Measurements from ENCODE around the gene PTPRD. TPM values are rescaled to one million over a fixed set of nuclear protein-coding genes. Genes with fewer than 3 reads are reported as not detected.

Gene PTPRD
- total RNA-seq, 1 experiment from 2014 or later = 1.8 TPM

DNA sequence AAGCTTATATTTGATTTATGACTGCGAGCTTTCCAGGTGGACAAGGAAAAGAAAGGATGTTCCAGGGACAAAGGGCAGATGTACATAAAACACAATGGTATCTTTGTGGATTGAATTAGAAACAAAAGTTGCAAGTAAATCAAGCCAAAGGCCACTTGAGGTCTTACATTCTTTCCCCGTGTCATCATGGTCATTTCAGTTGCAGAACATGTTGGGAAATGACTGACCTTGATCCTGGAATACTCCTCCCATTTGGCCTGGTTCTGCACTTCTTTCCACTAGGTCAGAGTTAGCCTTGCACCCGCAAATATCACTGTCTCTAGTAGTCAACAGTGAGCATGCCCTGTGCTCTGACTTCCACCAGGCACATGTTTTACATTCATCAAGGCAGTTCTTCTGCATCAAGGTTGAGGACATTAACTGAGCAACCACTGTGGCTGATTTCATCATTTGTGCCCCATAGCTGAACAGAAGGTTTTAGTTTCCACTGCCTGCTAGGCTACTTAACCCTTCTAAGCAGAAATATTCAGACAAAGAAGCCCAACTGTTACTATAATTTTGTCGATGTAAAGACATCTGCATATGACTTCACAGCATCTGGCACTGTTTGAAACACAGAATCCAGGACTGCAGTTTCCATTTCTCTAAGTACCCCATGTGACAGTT lies 1651.5 kb downstream of the PTPRD start:
- H3K4me1 Mint-ChIP-seq (ENCODE audit: low read depth, unreplicated experiment) = no peaks in the 10 kb centered on the region
- DNase-seq = no peak
- no TSS peak for BruUV-seq (replicated peaks)
- H3K27me3 Mint-ChIP-seq (ENCODE audit: unreplicated experiment) = no peaks in the 10 kb centered on the region
- intact Hi-C loops (cut with micrococcal nuclease; ENCODE audit: unreplicated experiment) = no loop called here
- TF ChIP-seq CTCF (IDR thresholded peaks at IDR 0.05; ENCODE audit: unreplicated experiment) = no peak
- CTCF ChIA-PET = no interaction called here
- H3K4me3 Mint-ChIP-seq (ENCODE audit: low read depth, unreplicated experiment) = no peak overlapping the region
- H3K27ac Mint-ChIP-seq (ENCODE audit: unreplicated experiment) = no peak overlapping the region
- no peaks in the 10 kb centered on the region for H3K36me3 Mint-ChIP-seq (ENCODE audit: insufficient read depth, unreplicated experiment)
- H3K9me3 Mint-ChIP-seq (ENCODE audit: low read depth, unreplicated experiment) = peaks cover 4% of the 10 kb centered on the region

DNA sequence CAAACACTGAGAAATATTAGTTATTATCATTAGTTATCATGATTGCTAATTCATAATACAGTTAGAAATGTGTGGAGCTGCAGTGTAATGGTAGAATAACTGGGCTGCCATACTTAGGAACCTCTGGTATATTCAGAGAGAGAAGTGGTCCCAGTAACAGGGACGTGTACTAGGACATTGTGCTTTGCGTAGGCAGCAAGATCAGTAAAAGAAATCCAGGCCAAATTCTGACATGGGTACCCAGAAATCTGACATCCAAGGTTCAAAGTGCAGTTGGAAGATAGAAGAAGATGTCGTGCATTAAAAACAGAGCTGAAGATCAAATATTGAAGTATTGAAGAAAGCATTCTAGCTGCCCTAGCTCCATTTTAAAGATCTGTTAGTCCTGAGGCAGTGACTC lies 1652.5 kb downstream of the PTPRD start:
- peaks cover 4% of the 10 kb centered on the region for H3K9me3 Mint-ChIP-seq (ENCODE audit: low read depth, unreplicated experiment)
- no peak for TF ChIP-seq CTCF (IDR thresholded peaks at IDR 0.05; ENCODE audit: unreplicated experiment)
- no peak overlapping the region for H3K4me3 Mint-ChIP-seq (ENCODE audit: low read depth, unreplicated experiment)
- no peak for DNase-seq
- intact Hi-C loops (cut with micrococcal nuclease; ENCODE audit: unreplicated experiment) = no loop called here
- no peaks in the 10 kb centered on the region for H3K36me3 Mint-ChIP-seq (ENCODE audit: insufficient read depth, unreplicated experiment)
- CTCF ChIA-PET = no interaction called here
- H3K27ac Mint-ChIP-seq (ENCODE audit: unreplicated experiment) = no peak overlapping the region
- BruUV-seq (replicated peaks) = no TSS peak
- no peaks in the 10 kb centered on the region for H3K4me1 Mint-ChIP-seq (ENCODE audit: low read depth, unreplicated experiment)
- no peaks in the 10 kb centered on the region for H3K27me3 Mint-ChIP-seq (ENCODE audit: unreplicated experiment)

DNA sequence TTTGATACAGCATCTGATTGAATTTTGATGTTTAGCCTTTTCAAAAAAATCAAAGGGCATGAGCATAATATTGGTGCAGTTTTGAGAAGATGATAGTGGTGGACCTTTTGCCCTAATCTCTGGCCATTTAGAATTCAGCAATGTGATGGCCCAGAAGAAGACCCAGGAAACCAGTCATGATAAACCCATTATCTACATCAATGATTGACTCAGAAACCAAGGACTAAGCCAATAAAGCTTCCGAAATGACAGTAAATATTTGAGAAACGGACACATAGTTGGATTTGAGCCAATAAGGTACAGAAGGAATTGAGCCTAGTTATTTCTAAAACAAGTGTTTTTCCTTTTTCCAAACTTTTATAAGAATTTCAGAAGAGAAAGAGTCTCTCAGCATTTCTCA lies 1654.4 kb downstream of the PTPRD start:
- Mint-ChIP-seq H3K27me3 (ENCODE audit: unreplicated experiment) (no peaks in the 10 kb centered on the region), H3K4me1 (ENCODE audit: low read depth, unreplicated experiment) (no peaks in the 10 kb centered on the region), H3K9me3 (ENCODE audit: low read depth, unreplicated experiment) (peaks cover 4% of the 10 kb centered on the region), H3K27ac (ENCODE audit: unreplicated experiment) (no peak overlapping the region), H3K36me3 (ENCODE audit: insufficient read depth, unreplicated experiment) (no peaks in the 10 kb centered on the region), H3K4me3 (ENCODE audit: low read depth, unreplicated experiment) (no peak overlapping the region)
- no peak for TF ChIP-seq CTCF (IDR thresholded peaks at IDR 0.05; ENCODE audit: unreplicated experiment)
- BruUV-seq (replicated peaks) = no TSS peak
- CTCF ChIA-PET = no interaction called here
- intact Hi-C loops (cut with micrococcal nuclease; ENCODE audit: unreplicated experiment) = no loop called here
- no peak for DNase-seq

DNA sequence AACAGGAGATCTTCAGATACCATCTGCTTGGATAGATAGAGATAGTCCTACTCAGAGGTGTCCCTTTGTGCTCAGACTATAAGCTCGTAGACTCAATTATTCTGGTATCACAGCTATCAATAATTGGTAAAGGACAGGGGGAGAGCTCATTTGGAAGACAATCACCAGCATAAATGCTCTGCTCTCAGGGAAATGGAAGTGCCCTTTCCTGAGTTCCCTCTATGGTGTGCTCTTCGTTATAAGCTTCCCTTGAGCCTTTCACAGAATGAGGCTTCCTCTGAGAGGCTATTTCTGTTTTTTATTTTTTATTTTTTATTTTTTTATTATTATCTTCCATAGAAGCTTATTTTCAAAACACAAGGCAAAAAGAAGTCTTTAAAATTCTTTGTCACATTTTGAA lies 1657.5 kb downstream of the PTPRD start:
- BruUV-seq (replicated peaks) = no TSS peak
- H3K4me1 Mint-ChIP-seq (ENCODE audit: low read depth, unreplicated experiment) = no peaks in the 10 kb centered on the region
- DNase-seq = no peak
- no peak for TF ChIP-seq CTCF (IDR thresholded peaks at IDR 0.05; ENCODE audit: unreplicated experiment)
- intact Hi-C loops (cut with micrococcal nuclease; ENCODE audit: unreplicated experiment) = no loop called here
- no peak overlapping the region for H3K4me3 Mint-ChIP-seq (ENCODE audit: low read depth, unreplicated experiment)
- peaks cover 7% of the 10 kb centered on the region for H3K9me3 Mint-ChIP-seq (ENCODE audit: low read depth, unreplicated experiment)
- CTCF ChIA-PET = no interaction called here
- no peak overlapping the region for H3K27ac Mint-ChIP-seq (ENCODE audit: unreplicated experiment)
- H3K36me3 Mint-ChIP-seq (ENCODE audit: insufficient read depth, unreplicated experiment) = no peaks in the 10 kb centered on the region
- no peaks in the 10 kb centered on the region for H3K27me3 Mint-ChIP-seq (ENCODE audit: unreplicated experiment)

Data from Calu3 (cell line).